Fibroblast of skin of right quadriceps (primary cell): ENCODE measurements around the gene RTEL1.

Source experiments
- DNase-seq: peaks from one replicate; pipeline ENCODE4 v3.0.0-alpha.2; 2013

RTEL1 gene

GRCh38 chr20:63742381-63743024 lies 84.4 kb downstream of the RTEL1 start:
- no peak for DNase-seq

GRCh38 chr20:63743210-63743970 lies 85.3 kb downstream of the RTEL1 start:
- no peak for DNase-seq

- no peak for DNase-seq
Observed at GRCh38 chr20:63744158-63744557, 86.0 kb downstream of the RTEL1 start.

DNA sequence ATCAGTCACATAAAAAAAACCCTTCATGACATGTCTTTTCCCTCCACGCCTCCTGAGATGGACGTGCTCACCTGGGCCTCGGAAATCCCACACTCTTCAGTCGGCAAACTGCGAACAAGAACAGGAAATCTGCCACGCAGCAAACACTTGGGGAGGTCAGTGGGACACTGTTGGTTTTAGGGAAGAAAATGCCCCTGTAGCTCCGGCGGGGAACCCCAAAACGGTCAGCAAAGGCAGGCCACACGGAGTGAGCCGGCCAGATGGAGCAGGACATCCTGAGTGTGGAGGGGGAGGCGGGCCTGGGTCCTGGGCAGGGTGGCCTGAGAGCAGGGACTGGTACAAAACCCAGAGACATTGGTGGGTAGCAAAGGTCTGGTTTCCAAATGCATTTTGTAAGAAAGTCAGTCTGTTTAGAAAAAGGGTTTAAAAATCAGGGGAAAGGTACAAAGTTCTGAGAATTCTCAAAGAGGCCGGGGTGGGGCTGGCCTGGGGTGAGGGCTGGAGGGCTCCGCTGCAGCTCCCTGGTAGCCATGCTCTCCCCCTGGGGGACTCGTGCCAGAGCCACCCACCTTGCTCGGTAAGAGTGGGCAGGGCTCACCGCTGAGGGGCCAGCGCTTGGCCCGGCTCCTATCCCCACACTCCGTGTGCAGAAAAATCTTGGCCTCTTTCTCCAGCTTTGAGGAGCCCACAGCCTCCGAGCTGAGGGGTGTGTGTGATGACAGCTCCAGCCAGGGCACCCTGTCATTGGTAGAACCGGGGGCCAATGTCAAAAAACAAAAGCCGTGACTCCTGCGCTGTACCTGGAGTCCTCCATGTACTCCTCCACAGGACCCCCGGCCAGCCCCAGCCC lies 86.7 kb downstream of the RTEL1 start:
- DNase-seq, result no peak

DNA sequence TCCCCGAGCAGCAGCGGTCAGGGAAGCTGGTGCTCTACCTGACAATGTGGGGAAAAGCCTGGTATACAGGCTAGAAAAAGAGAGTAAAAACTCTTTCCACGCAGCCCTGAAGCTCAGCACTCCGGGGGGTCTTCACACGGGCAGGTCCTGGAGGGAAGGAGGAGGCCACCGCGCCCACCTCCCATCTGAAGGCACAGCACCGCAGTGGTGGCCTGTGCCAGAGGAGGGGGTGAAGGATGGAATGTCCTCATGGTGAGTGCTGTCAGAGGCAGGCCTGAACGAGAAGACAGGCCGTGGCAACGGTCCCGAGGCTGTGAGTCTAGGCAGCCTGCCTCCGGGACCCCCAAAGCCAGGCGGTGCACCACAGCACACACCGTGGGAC lies 87.3 kb downstream of the RTEL1 start:
- DNase-seq, result no peak
